Measurements from ENCODE around the gene CXCL14.

The CXCL14 gene

DNA sequence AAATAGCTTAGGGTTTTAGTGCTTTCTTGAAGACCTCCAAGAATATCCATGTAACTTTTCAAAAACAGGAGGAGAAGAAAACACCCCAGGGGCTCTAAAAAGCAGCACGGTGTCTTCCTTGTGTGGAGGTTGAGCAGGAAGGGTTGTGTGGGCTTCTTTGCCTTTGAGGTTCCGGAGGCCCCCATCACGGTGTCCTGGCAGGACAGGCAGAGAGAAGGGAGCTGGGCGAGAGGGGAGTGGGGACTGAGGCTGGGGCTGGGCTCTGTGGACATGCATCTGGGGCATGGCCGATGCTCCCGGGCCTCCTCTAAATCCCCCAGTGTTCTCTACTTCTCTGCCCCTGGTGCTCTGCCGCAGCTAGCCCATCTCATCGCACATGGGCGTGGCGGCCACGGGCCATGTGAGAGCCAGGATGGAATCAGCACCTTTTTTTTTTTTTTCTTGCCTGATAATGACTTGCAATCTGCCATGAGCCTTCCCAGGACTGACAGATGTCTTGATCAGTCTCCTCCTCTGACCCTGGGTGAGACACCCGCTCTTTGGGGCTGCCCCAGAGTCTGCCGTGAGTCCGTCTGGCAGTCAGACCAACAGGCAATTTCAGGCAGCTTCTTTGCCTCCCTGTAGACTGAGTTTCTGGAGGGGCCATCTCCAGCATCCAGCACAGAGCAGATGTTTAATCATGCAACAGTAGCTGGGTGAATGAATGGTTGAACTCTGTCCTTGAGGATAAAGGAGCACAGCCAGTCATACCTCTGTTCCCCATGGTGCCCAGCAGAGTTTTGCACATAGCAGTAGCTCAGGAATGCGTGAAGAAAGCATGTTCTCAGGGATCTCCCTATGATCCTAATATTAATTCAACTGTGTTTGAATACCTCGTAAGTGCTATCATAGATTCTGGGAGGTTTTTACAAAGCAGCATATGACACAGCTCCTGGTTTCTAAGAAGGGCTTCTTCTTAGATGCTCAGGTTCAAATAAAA, 12.1 kb downstream of the CXCL14 start:
- DNase-seq, result no peak

DNA sequence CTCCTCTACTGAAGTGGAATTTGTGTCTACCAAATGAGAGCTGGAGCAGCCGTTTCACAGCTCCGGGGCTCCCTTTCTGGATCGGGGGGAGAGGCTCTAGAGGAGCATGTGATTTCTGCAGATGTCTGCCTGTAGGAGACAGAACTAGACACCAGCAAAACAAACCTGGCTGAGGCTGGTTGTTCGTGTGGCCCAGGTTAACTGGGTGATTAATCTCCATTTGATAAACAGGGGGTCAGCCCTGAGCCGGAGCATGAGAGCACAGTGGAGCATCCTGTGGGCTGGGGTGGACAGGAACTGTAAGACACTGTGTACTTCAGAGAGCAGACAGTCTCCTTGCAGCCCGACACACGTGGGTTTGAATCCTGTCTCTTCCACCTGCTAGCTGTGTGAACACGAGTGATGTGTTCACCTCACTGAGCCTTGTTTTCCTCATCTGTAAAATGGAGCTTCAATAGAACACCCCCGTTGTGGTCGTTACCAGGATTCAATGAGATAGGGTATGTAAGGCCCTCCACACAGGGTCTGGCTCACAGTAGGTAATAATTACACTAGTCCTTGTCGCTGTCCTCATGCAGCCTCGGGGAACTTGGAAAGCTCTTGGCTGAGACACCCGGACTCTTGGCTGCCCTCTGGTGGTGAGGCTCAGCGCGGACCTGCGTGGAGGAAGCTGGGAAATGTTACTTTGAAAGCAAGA, 12.9 kb downstream of the CXCL14 start:
- peak; percentile 25 for DNase-seq

DNA sequence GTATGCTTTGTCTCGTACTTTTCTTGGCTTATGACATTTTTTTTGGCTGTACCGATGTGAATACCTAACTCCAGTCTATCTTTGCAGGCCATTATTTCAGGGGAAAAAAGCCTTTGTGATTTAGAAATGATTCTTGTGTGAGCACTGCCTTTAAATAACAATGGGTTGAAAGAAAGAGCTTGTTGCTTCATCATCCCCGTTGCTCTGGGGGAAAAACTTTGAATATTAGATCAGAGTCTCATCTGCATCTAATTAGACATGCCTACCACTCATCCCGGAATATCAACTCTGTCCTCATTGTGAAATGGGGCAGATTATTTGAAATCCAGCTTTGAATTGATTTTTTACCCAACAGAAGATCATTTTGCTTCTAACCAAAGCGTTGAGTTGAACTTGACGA, 13.5 kb downstream of the CXCL14 start:
- DNase-seq, result no peak

DNA sequence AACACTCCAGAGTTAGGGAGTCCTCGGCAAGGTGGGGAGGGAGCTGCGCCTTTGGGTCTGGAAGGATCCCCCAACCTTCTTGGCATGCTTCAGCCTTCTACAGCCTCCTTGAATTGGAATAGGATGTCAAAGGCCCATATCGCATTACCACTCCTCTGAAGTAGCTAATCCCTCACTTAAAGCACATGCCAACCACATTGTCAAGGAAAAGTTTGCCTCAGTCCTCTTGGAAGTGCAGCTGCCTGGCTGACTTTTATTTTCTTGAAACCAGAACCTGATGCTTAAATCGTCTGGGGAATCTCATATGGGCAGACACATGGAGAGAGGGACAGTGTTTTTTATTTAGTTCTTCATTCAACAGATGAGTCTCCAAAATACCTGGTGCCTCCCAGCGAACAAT, 14.5 kb downstream of the CXCL14 start:
- DNase-seq, result no peak

DNA sequence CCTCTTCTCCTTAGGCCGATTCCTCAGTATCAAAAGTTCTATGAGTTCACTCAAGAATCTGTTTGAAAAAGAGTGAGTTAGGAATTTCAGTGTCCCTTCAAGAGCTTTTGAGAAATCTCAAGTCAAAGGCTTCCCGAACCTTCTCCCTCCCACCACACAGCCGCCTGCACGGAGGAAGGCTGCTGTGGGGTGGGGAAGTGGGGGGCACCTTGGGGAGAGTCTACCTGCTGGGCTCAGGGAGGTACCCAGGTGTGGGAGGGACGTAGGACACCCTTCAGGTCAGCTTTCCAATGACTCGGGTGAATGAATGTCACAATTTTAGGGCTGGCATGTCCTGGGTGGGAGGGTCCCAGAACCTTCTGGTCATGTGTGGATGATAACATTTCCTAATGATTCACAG, 17.5 kb downstream of the CXCL14 start:
- no peak for DNase-seq

DNA sequence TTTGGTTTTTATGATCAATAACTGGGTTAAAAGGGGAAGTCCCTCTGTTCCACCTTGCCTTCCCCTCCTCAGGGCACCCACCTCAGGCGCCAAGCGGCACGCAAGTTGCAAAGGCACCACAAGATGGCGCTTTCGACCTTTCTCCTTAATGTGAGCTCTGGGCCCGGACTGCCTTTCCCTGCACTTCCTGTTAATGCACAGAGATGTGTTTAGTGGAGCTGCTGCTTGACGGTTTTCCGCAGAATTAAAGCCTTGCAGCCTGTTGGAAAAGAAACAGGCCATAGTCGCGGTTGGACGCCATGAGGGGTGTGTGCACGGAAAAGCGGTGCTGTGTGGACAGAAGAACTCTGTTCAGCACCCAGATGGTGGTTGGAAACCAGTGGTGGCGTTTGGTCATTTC, 17.9 kb downstream of the CXCL14 start:
- peak; percentile 73 for DNase-seq

DNA sequence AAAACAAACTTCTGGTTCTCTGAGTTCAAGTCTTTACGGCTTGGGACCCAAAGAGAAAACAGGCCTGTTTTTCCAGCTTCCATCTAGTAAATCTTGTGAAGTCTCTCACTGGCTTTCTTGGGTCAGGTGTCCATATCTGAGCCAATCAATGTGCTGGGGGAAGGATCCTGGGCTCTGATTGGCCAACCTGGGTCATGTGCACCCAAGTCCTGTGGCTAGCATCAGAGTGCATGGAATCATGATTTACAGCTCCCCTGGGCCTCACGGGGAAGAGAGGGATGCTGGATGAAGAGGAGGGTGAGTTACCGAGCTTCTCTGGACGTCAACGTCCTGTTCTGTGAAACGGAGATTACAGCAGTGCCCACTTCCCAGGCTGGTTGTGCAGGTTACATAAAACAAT, 19.4 kb downstream of the CXCL14 start:
- no peak for DNase-seq

DNA sequence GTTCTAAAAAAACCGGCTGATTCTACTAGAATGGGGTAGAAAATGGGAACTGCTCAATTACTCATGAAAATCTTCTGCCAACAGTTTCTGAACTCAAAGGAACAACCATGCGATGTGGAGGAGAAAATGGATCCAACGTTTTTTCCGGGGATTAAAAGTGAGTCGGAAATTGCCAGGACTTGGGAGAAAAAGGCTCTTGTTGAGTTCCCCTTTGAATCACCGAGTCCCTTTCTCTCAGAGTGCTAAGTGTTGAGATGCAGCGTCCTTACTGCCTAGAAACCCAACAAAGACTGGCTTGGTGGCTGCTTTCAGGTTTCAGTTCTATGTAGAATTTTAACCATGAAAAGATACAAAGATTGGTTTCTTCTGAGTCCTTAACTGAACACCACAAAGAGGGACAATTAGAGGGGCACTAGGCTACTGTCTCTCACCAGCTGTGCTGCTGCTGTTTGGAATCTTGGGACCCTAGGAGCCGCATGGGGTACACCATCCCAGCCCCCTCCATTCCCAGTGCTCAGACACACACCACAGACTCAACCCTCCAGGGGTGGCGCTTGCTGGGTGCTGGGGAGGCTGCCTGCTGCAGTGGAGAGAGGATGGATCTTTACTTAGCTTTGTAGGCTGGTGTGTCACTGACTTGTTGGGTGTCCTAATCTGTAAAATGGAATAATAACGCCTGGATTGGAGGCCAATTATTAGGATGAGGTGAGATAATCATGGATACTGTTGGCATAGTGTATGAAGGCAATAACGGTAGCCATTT, 21.5 kb downstream of the CXCL14 start:
- no peak for DNase-seq

DNA sequence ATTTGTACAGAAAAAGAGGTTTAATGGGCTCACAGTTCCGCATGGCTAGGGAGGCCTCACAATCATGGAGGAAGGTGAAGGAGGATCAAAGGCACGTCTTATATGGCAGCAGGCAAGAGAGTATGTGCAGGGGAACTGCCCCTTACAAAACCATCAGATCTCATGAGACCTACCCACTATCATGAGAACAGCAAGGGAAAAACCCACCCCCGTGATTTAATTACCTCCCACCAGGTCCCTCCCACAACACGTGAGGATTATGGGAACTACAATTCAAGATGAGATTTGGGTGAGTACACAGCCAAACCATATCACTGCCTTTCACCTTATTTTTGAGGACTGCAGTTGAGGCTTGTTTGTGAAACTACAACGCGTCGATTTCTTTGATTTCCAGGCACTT, 22.2 kb downstream of the CXCL14 start:
- no peak for DNase-seq

DNA sequence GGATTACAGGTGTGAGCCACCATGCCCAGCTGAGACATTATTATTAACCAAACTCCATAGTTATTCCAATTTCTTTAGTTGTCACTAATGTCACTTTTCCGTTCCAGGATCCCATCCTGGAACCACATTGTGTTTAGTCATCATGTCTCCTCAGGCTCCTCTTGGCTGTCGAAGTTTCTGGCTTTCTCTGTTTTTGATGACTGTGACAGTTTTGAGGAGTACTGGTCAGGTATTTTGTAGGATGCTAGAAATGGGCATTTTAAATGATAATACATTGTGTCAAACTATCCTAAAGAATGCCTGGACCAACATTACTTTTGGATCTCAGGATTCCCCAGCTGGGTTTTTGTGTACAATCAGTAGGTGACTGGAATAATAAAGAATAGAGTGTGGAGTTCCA, 23.3 kb downstream of the CXCL14 start:
- no peak for DNase-seq

DNA sequence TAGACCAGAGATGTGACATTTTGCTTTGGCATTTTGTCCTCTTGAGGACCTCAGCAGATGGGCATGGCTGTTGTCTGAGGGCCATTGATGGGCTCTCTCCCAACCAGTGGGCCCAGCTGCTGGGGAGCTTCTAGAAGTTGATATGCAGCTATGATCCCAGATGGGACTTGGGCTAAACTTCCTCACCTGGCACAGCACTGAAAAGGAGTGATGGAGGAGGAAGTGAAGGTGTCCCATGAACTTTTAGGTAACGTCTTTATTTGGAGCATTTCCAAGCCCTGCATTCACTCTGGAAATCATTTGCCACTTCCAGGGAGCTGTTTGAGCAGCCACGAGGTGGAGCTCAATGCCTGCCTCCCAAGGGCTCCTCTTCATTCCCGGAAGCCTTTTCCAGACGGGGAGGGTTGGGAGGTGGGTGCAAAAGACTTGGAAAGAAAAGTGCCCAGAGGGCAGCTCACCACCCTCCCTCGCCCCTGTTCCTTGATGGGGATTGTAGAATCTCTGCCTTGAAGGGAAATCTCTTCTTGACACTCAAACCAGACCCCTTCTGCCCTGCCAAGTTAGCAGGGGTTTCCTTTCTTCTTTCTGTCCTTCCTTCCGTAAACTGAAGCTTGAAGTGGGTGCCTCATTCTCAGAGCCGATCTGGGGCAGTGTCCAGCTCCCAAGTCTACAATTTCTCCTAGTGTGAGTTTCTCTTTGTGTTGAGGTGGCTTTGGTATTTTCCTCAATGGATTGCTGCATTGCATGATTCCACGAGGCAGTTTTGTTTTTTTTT, 24.9 kb downstream of the CXCL14 start:
- DNase-seq, result peak; percentile 20

DNA sequence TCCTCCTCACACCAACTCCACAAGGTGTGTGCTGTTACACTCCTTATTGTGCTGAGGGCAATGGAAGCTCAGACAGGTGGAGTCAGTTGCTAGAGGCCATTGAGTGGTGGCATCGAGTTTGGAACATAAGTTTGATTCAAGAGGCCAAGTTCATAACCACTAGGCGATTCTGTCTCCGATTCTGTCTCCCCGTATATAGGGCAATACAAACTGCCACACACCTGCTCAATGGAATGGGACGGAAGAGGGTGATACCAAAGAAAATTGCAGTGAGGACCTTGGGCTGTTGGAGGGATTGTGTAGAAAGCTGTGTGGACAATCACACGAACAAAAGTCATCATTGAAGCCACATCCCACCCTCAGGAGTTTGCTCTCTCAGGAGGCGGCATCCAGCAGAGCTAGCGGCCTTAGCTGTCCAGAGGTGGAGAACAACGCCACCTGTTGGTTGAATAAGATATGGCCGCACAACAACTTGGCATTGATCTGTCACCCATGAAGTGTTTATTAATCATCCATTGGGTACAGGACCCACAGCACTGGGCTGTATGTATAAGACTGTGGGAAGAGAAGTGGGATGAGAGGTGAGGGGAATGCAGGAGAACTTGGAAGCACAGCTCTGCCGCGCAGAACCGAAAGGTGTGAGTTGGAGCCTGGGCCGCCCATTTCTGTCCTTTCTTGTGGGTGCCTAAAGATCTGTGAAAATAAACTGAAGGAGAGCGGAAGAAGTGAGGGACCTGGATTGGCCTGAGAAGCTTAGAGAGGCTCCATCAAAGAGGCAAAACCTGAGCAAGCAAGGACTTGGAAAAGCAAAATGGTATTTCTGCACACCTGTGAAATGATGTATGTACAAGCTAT, 27.0 kb downstream of the CXCL14 start:
- DNase-seq, result peak; percentile 53

DNA sequence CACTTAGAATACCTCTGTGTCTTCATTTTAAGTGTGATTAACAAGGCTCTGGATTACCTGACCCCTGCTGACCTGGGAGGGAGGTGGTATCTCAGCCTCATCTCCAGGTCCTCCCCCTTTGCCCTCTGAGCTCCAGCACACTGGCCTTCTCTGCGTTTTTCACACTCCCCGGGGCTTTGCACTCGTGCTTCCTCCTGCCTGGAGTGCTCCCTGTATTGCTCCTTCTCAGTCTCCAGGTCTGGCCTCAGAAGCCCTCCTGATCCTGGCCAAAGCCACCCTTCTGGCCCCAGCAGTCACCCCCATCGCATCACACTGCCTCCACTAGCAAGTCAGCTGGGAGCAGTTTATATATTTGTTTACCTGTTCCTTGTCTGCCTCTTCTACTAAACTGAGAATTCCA, 29.4 kb downstream of the CXCL14 start:
- DNase-seq, result no peak

DNA sequence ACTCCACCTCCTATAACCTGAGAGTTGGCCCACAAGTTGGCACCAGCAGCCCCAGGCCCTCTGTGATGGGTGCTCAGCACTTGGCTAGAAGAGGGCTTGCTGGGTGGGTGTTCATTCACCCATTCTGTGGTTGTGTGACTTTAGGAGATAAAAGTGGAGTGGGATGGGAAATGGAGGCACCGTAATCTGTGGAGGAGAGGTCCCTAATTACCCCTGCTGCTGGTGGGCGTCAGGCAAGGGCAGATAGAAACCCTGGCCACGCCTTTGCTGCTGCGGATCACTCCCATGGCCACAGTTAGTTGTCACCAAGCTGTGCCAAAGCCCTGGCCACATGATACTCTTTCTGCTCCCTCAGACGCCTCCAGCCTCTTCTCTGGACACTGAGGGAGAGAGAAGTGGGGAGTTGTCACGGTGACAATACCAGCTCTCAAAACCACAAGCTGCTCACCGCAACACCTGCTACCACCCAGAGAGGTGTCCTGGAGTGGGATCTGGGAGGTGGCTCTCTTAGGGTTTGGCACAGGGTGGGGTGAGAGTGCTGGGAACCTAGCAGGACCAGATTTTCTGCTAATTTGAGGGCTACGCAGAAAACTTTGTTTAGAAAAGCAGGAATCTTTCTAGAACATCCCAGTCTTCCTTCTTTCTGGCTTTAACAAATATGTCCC, 31.1 kb downstream of the CXCL14 start:
- DNase-seq, result no peak

DNA sequence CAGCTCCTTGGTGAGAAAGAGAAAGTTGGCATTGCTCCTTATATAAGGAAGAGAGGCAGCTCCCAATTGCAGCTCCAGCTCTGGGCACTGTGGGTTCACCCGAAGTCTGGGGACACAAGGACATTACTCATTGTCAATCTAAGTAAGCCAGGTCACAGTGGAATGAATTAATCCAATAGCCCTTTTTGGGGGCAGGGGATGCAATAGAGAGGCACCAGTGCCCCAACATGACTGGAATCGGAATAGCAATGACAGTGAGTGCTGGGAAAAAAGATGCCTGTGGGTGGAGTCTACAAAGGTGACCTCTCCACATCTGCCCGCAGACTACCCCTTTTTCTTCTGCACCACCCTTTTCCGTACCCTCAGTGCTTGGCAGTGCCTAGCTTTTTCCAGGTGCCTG, 31.9 kb downstream of the CXCL14 start:
- no peak for DNase-seq

DNA sequence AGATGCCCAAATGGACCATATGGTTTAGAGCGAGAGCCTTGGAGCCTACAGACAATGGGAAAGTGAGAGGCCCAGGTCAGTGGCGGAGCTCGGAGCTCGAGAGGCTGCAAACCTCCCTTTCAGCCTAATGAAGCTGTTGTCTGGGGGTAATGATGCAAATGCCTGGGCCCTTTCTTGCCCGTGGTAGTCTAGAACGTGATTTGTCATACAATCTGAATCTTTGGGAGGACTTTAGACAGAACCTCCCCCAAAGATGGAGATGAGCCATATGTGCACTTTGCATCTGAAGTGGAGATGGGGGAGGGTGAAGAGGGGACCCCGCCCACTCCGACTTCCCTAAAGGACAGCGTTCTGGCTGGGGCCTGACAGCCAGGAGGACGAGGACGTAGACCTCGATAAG, 32.7 kb downstream of the CXCL14 start:
- DNase-seq, result no peak

DNA sequence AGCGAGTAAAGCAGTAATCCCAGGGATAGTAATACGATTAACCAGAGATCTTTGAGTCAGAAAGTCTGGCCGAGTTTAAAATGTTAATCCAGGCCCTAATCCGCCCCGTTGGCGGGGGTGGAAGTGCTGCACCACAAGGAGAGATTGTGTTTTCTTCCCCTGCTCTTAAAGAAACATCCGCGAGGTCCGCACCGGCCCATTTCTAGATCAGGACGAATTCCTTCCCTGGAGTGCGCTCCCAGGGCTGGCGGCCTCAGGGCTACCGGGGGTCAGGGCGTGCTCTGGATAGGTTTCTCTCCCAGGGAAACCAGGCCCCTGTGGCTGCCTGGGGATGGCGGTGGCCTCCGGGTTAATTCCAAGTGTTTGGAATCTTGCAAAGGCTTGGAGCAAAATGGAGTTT, 33.7 kb downstream of the CXCL14 start:
- no peak for DNase-seq

DNA sequence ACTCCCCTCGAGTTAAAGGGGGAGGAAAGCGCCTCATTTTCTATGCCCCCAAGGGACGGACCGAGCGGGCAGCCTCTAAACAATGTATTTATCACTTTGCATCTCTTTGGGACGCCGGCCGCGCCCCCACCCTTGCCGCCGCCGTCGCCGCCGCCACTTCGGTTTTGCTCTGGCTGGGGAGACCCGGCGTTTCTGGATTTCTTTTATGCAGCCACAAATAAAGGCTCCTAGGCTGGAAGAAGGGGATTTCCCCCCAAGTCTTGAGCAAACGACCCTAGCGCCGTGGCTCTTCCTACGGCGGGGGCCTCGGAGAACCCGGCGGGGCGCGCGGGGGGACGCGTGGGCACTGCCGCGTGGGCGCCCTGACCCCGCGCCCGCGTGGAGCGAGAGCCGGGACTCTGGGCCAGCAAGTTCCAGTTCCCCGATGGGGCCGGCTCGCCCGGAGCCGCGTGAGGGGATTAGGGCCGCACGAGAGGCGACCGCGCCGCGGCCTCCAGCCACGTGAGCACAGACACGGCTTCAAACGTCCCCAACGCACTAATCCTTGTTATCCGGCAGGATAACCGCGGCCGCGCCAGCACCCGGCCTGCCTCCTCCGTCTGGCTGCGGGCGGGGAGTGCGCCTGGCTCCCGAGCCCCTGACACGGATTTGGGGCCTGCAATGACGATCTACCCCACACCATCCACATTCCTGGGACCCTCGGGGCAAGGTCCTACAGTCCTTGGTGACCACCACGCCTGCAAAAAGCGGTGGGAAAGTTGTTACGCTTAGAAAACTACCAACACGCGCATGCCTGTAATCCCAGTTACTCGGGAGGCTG, 35.1 kb downstream of the CXCL14 start:
- no peak for DNase-seq

DNA sequence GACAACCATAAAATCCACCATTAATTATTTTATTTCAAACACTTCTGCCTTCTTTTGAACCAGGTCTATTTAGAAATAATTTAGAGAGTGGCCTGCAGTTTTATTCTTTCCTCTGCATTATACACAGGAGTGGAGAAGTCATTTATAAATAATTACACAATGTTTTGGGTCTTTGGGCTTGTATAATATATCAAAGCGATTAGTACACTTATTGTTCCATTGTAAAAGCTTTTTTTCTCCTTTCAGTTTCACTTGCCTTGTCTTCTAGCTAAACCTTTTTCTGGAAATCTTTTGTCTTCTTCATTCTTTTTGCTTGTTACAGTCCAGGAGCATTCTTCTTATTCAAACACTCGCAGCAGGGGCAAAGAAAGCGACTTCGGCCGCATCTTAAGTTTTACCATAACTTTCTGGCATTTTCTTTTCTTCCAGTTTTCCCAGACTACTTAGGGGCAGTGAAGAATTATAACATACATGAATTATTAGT, 35.7 kb downstream of the CXCL14 start:
- no peak for DNase-seq

All from NCI-H774 (cell line).